Pancreas (tissue), 10 donors: ENCODE data around the gene ARHGAP19. TPM values are rescaled to one million over a fixed set of nuclear protein-coding genes. Genes with fewer than 3 reads are reported as not detected.

Experiments
- ATAC-seq, 4 donors: fragments of 200-7000 bp; cut with Tn5 transposase; one replicate each; pipeline versions ENCODE4 v1.8.0 to v1.9.1; 2020; ENCODE audit warnings: mild to moderate bottlenecking in 4 of 4, moderate library complexity in 4 of 4
- DNase-seq, 6 donors: peaks; one replicate each; pipeline ENCODE4 v3.0.0-alpha.2; 2020
- FAIRE-seq: peaks from 2 replicates; lab custom pipeline; 2012; peaks lifted over from hg19 to GRCh38; lab: Jason Lieb, UNC
- H3K27ac ChIP-seq, 4 donors: fragments of 200-600 bp; sonication (generic); 1 replicate in 3 of 4; 2 replicates in 1 of 4; pipeline versions ENCODE4 v1.5.0 to v1.8.0; 2020
- H3K27me3 ChIP-seq, 4 donors: fragments of 200-600 bp; one replicate each; pipeline ENCODE4 v1.8.0; 2021
- H3K36me3 ChIP-seq, 3 donors: fragments of 200-600 bp; sonication (generic) in 1 of 3; one replicate each; pipeline versions ENCODE4 v1.5.0 to v1.8.0; 2020 to 2021
- H3K4me1 ChIP-seq, 3 donors: fragments of 200-600 bp; one replicate each; pipeline ENCODE4 v1.8.0; 2021
- H3K4me3 ChIP-seq, 4 donors: fragments of 200-600 bp; sonication (generic) in 2 of 4; one replicate each; pipeline versions ENCODE4 v1.5.0 to v1.8.0; 2020 to 2021
- H3K9me3 ChIP-seq, 4 donors: fragments of 200-600 bp; one replicate each; pipeline ENCODE4 v1.8.0; 2021
- WGBS, 2 donors: extraction: QIAGEN DNeasy Blood & Tissue Kit; methylation state at CpG; one replicate each; pipeline ENCODE4 v1.1.7; 2013; 5-methylcytosine and 5-hydroxymethylcytosine counted together
- intact Hi-C, 3 donors: fragments of 100-400 bp; cut with DNase I; formaldehyde crosslinking; loops; one replicate each; pipeline versions ENCODE4 v1.11.1 to v1.14.2; 2022
- polyA plus RNA-seq, 2 donors: library from polyadenylated mRNA; stranded (reverse); fragments of 200-250 nt; gene quantifications; one replicate each; pipeline ENCODE4 v1.2.3, GENCODE V29; 2013
- total RNA-seq, 6 donors: library from RNA; stranded (reverse); fragmentation: NEBNext Ultra II Directional in 4 of 6; extraction: Animal tissue kit (Norgen Biotek cat#: 25700) in 4 of 6; gene quantifications; one replicate each; pipeline versions ENCODE4 v1.2.1 to v1.2.4, GENCODE V29; 2021 to 2023
- TF ChIP-seq, protein P1 (sequence below), 4 donors: fragments of 200-600 bp; sonication (generic) in 3 of 4; IDR thresholded peaks; one replicate each; pipeline versions ENCODE4 v1.5.0 to v1.8.0; 2021; ENCODE audit warnings: antibody characterized with exemption in 4 of 4
- donor health status: healthy with polysubstance abuse.
- donor health status: DM: no; HTN: no; CAD: no; lungs with moderate emphysema.
- donor health status: DM: no; HTN: no; CAD: no.
- donor health status: control.
- donor health status: control.
- donor health status: Bipolar disorder and iron deficiency.
- donor health status: DM: yes; HTN: yes; CAD: no.
- donor health status: DM: no; HTN: no; CAD: no.
- donor health status: DM: no; HTN: no; CAD: no.
- donor health status: DM: yes; HTN: yes; CAD: no.

Gene ARHGAP19, protein sequence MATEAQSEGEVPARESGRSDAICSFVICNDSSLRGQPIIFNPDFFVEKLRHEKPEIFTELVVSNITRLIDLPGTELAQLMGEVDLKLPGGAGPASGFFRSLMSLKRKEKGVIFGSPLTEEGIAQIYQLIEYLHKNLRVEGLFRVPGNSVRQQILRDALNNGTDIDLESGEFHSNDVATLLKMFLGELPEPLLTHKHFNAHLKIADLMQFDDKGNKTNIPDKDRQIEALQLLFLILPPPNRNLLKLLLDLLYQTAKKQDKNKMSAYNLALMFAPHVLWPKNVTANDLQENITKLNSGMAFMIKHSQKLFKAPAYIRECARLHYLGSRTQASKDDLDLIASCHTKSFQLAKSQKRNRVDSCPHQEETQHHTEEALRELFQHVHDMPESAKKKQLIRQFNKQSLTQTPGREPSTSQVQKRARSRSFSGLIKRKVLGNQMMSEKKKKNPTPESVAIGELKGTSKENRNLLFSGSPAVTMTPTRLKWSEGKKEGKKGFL
- total RNA-seq (1 to 10 TPM; 1.3 to 4.8 (median 2.8) TPM), polyA plus RNA-seq (1 to 10 TPM; 1.1 to 2.3 TPM)

DNA sequence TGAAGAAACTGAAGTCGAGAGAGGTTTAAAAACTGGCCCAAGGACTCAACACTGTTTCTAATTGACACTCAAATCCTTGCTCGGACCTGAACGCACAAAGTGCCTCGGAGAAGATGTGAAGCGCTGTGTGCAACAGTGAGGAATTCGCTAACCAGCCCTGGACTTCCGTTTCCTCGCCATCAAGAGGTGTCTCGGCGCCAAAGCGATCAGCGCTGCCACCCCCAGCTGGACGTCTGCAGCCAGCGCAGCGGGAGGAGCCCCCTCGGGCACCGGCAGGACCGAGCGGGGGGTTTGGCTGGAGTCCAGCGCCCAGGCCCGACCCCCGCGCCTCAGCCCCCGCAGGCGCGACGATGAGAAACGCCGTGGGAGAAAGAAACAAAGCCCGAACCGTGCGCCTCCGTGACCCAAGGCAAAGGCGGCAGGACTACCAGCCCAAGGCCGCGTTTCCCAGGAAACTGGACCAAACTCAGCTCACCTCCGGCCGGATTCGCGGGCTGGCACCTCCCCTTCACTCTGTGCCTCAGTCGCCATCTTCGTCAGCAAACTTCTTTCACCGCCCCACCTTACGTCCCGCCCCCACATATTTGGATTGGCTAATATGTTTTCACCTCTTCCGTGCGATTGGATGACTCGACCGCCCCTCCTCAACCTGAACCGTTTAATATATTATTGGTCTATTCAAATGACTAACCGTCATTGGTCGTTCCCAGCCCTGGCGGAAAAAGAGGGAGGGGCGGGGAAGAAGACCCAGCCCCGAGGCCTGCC lies at the start of gene ARHGAP19:
Gene ARHGAP19, minus strand, starts transcription at position 541 of the 765 bp plus-strand sequence. Its CDS starts 10 bp downstream, at position 531.
- Histone ChIP-seq H3K4me1 (peaks cover 0 to 3% (median 0%) of the 10 kb centered on the region in 3 donors), H3K27me3 (no peaks in the 10 kb centered on the region), H3K36me3 (no peaks in the 10 kb centered on the region), H3K9me3 (no peaks in the 10 kb centered on the region), H3K4me3 (peak within 1 kb of the TSS; percentile 55 to 76 (median 67)), H3K27ac (peak within 1 kb of the TSS; percentile 85 to 96 (median 90))
- WGBS, 2 donors, result 0 to 1% methylated on average over 51 to 55 of the region's 55 CpGs
- ATAC-seq (peak; percentile 98 to 99 (median 98)), FAIRE-seq (peak; percentile 98), DNase-seq (peak; percentile 87 to 97 (median 96))
- TF ChIP-seq, protein P1, sequence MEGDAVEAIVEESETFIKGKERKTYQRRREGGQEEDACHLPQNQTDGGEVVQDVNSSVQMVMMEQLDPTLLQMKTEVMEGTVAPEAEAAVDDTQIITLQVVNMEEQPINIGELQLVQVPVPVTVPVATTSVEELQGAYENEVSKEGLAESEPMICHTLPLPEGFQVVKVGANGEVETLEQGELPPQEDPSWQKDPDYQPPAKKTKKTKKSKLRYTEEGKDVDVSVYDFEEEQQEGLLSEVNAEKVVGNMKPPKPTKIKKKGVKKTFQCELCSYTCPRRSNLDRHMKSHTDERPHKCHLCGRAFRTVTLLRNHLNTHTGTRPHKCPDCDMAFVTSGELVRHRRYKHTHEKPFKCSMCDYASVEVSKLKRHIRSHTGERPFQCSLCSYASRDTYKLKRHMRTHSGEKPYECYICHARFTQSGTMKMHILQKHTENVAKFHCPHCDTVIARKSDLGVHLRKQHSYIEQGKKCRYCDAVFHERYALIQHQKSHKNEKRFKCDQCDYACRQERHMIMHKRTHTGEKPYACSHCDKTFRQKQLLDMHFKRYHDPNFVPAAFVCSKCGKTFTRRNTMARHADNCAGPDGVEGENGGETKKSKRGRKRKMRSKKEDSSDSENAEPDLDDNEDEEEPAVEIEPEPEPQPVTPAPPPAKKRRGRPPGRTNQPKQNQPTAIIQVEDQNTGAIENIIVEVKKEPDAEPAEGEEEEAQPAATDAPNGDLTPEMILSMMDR (IDR thresholded peaks at IDR 0.05), result no peak
- intact Hi-C loops, result no loop called here

DNA sequence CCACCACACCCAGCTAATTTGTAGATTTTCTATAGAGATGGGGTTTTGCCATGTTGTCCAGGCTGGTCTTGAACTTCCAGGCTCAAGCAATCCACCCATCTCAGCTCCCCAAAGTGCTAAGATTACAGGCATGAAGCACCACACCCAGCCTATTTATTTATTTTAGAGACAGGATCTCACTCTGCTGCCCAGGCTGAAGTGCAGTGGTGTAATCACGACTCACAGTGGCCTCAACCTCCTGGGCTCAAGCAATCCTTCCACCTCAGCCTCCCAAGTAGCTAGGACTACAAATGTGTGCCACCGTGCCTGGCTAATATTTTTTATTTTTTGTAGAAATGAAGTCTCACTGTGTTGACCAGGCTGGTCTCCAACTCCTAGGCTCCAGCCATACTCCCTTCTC lies 49.0 kb upstream of the ARHGAP19 start:
- TF ChIP-seq, protein P1 (IDR thresholded peaks at IDR 0.05), result no peak
- ATAC-seq (no peak), FAIRE-seq (no peak), DNase-seq (no peak)
- Histone ChIP-seq H3K27me3 (no peaks in the 10 kb centered on the region), H3K4me1 (peaks cover 3 to 11% (median 7%) of the 10 kb centered on the region in 3 donors), H3K36me3 (no peaks in the 10 kb centered on the region), H3K9me3 (no peaks in the 10 kb centered on the region), H3K27ac (no peak overlapping the region), H3K4me3 (no peak overlapping the region)
- intact Hi-C loops, result no loop called here
- 66 to 81% methylated on average over 2 of the region's 2 CpGs for WGBS, 2 donors

DNA sequence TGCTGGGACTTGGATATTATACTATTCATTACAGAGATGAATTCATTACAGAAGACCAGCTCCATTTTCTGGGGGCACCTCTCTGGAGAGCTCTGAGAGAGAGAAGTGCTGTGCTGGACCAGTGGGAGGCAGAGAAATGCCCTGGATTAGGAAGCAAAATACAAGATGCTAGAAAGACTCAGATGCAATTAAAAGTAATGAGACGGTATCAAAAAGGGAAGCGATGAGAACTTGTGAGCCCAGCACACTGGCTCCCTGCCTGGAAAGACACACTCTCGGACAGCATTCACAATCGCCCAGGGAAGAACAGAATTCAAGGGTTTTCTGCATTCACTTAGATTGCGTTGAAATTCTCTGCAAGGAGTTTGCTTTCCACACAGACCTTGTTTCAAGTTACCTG lies 45.6 kb upstream of the ARHGAP19 start:
- WGBS, 2 donors, result 53 to 62% methylated on average over 5 of the region's 5 CpGs
- intact Hi-C loops, result loop anchor here in 1 of 3 donors (10.0 kb wide), 1 partner anchor 53 kb away; no protein-coding TSS in a partner anchor
- H3K4me1 ChIP-seq, result peaks cover 3 to 16% (median 13%) of the 10 kb centered on the region in 3 donors
- TF ChIP-seq, protein P1 (IDR thresholded peaks at IDR 0.05), result no peak
- DNase-seq (no peak), FAIRE-seq (no peak), ATAC-seq (no peak)
- H3K9me3 ChIP-seq, result no peaks in the 10 kb centered on the region
- H3K4me3 ChIP-seq, result no peak overlapping the region
- no peaks in the 10 kb centered on the region for H3K27me3 ChIP-seq
- no peak overlapping the region for H3K27ac ChIP-seq
- H3K36me3 ChIP-seq, result no peaks in the 10 kb centered on the region

DNA sequence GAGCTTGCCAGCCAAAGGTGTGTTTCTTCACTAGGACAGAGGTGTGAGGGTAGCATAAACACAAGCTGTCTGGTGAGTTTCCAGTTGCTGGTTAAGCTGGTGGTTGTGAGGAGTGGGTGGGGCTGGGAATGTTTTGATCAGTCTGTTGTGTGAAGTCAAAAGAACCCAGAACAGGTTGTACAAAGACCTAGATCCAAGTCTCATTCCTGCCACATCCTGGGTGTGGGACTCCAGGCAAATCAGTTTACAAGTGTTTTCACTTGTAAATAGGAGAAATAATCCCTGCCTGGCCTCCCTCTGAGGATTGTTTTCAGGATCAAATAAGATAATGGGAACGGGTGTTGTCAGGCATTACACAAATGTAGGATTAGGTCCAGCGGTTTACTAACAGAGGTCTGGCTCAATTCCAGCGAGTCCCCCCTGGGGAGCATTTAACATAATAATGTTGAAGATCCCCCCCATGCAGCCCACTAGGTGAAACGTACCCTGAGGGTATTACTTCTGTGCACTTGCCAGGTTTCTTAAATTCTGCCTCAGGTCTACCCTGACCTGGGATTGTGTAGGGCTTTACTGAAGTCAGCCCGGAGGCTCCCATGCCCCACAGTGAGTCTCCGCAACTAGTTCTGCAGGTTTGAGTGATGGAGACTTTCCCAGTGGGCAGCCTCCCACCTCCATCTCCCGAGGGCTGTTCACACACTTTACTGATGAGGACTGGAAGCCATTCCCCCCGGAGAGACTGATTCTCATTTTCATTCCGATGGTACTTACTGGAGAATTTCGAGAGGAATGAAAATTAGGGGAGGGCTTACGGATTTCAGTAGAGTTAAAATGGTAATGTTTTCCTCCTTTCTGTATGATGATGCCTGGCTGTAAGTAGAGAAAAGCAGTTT lies 44.8 kb upstream of the ARHGAP19 start:
- Histone ChIP-seq H3K9me3 (no peaks in the 10 kb centered on the region), H3K27ac (peak overlapping the region in 2 of 4 donors; percentile 46 to 69), H3K27me3 (no peaks in the 10 kb centered on the region), H3K36me3 (no peaks in the 10 kb centered on the region), H3K4me1 (peaks cover 3 to 16% (median 13%) of the 10 kb centered on the region in 3 donors), H3K4me3 (no peak overlapping the region)
- FAIRE-seq (no peak), DNase-seq (peak in 3 of 6 donors; percentile 41 to 49 (median 44)), ATAC-seq (peak in 3 of 4 donors; percentile 2 to 23 (median 8))
- 8 to 13% methylated on average over 11 of the region's 11 CpGs for WGBS, 2 donors
- intact Hi-C loops, result loop anchor here in 1 of 3 donors (10.0 kb wide), 1 partner anchor 52 kb away; no protein-coding TSS in a partner anchor
- TF ChIP-seq, protein P1 (IDR thresholded peaks at IDR 0.05), result no peak
